Mesenteric fat pad (tissue), 1 donor: ENCODE measurements around the gene SYNDIG1. TPM values are rescaled to one million over a fixed set of nuclear protein-coding genes. Genes with fewer than 3 reads are reported as not detected.

Experiments
- DNase-seq: peaks from one replicate; pipeline ENCODE4 v3.0.0-alpha.2; 2020; ENCODE audit warnings: low spot score
- total RNA-seq: library from RNA; stranded (reverse); fragmentation: NEBNext Ultra II Directional; extraction: Animal tissue kit (Norgen Biotek cat#: 25700); gene quantifications from one replicate; pipeline ENCODE4 v1.2.1, GENCODE V29; 2021
- donor health status: DM: yes; HTN: yes; CAD: no.

SYNDIG1 gene
- total RNA-seq, 1 donor from 2014 or later = 0.77 TPM

DNA sequence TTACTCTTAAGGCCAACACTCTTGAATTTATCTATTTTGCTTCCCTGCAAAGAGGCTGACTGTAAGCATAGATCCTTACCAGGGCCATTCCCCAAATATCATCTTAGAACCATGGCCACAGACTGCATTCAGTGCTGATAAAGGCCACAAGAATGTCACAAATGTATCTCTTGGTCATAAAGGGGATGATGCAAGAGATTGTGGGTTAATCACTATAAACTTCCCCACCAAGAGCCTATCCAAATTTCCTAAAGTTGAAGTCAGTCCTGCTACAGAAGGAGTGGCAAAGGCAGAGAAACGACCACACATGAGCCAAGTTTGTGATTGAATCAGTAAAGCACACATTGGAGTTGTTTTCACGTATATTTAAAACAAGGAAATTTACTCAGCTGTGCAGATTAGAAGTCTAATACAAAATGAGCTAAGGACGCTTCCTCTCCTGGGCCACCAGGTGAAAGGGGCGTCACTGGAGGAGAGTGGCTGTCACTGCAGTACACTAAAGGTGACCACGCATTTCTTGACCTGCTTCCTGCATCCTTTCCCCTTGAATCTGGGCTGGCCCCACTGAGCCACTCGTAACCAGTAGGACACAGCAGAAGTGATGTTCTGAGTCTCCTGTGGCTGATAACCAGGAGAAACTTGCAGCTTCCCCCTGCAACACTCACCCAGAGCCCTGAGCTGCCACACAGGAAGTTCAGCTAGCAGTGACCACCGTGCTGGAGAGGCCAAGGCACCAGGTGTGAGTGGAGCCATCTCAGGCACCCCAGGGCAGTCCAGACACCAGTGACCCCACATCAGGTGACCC lies 181.9 kb downstream of the SYNDIG1 start:
- DNase-seq = no peak

DNA sequence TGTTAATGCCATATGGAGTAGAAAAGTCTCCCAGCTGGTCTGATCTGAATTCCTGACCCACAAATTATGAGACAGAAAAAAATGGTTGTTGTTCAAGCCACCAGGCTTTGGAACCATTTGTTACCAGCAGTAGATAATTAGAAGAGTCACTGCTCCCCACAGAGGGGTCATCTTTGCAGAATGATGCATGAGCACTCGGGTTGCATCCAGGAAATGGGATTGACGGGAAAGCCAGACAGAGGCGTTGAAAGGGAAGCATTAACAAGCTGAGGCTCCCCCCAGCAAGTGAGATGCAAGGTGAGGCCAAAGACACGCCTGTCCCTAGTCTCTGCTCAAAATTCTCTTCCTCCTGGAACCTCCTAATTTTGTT lies 182.5 kb downstream of the SYNDIG1 start:
- DNase-seq = no peak

DNA sequence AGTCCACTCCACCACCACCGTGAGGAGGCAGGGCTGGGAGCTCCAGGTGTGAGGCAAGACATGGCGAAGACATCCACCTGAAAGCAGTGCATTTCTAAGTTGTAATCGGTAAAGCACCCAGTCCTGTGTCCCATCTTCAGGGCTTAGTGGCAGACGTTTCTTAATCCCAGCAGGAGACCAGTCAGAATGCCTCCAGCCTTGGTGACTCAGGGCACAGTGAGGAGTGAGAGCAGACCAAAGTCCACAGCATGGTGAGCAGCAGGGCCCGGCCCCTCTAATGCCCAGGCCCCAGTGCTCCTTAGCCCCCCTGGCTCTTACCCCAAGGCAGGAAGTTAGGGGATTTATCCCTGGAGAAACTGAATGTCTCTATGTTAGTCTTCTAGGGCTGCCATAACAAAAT lies 183.9 kb downstream of the SYNDIG1 start:
- DNase-seq = no peak

DNA sequence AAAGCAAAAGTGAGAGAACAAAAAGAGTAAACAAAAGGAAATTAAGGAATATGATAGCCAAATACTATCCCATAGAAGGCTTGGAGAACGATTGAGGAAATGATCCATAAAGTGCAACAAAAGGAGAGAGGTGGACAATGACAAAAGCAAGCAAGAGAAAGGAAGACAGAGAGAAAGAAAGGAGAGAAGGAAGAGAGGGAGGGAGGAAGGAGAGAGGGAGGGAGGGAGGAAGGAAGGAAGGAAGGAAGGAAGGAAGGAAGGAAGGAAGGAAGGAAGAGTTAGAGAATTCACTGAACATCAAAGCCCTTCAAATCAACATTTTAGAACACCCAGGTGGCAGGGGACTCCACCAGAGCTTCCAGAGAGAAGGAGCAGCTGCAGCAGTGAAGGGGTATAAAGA lies 185.0 kb downstream of the SYNDIG1 start:
- no peak for DNase-seq

DNA sequence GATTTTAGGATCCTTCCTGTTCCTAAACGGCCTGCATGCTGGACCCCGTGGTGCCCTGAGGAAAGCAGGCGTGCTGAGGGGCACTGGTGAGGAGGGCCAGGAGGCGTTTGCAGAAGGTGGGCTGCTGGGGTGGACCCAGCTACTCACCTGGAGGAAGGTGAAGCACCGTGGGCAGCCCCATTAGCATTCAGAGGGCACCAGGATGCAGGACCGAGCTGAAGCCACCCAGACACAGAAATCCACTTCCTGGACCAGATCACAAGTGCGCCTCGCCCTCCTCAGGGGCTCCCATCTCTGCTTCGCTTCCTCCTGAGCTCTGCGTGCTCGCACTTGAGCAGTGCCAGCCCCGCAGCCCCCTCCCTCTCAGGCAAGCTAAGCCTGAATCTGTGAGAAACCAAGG lies 187.0 kb downstream of the SYNDIG1 start:
- DNase-seq = no peak

DNA sequence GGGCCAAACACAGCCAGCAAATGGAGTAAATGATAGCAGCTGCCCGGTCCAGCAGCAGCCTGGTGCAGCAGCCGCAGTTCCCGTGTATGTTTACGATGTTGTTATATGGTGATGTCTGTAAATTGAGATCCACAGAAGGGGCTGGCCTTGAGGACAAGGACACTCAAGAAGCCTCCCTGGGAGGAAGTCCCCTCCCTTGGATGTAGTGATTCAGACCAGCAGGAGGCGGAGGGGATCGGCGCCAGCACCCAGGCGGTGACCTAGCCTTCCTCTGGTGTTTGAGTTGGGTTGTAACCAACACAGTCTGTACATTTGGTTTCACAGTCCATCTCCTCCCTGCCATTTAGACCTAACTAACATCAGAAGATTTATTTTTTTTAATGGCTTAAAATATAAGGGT lies 187.8 kb downstream of the SYNDIG1 start:
- DNase-seq = no peak

DNA sequence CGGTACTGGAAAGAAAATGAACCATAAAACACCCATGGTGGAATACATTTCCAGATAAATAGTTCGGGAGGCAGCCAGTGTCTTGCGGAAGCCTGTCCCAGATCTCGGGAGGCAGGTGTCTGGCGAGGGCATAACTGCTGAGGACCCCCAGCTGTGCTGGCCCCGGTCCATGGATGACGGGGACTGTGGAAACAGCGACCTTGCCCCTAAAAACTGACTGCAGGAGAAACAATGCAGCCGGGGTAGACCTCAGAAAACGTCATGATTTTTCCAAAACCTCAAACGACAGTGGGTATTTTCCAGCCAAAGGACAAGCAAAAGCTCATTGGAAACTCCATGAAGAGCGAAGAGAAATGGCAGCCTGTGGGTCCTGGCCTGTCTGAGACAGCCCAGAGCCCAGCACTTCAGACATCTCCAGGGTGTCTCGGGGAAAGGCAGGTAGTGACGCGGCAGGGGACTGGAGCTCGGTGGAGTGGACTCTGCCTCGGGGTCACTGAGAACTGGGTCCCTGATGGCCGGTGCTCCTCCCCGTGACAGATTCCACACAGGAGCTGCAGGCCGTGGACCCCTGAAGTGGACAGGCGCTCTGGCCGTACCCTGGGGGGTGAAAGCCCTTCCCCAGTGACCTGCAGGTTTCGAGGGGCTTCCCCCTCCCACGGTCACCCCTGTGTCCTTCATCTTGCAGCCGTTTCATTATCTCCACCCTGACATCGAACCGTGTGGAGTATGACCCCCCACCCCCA lies 188.6 kb downstream of the SYNDIG1 start:
- DNase-seq = no peak

DNA sequence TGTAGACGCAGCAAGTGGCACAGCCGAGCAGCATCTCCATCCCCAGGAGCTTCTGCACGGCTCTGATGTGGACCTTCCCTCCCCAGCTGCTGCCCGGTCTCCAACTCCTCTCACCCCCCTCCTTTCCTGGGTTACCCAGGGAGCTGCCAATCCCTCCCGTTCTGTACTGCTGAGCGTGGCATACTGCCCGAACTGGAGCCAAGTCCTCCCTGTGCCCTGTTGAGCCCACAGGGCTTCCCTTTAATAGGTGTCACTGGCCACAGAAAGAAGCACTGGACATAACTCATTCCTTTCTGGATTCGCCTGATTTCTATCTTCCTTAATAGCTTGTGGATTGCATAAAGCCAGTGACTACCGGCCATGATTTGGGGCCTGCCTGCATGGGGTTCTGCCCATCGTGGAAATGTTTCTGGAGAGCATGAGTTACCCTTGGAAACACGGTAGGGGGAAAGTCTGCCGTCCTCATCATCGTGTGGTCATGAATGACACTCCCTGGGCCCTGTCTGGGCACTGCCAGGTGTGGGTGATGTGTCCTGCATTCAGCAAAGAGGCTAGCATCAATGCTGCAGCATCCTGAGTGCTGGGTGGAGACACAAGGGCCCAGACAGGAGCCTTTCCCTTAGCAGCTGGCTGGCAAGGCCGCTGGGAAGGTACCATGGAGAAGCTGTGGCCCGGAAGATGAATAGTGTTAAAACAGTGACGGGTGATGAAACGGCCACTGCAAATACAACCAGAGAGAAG lies 189.7 kb downstream of the SYNDIG1 start:
- DNase-seq = no peak

DNA sequence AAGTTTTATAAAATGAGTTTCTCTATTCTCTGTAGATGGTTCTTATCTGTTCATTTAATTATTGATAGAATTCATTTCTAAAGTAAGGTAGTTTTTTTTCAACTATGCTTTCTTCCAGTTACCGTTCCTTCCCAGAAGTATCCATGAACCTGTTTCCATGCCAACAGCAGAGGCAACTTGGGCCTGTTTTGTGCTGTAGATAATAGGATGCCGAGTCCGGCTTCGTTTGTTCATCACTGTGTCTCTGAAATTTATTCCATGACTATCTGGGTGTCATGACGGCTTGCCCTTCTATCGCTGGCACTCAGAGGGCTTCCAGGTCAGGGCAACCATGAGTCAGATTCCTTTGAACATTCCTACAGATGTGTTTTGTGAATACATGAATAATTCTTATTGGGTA lies 190.4 kb downstream of the SYNDIG1 start:
- DNase-seq = no peak

DNA sequence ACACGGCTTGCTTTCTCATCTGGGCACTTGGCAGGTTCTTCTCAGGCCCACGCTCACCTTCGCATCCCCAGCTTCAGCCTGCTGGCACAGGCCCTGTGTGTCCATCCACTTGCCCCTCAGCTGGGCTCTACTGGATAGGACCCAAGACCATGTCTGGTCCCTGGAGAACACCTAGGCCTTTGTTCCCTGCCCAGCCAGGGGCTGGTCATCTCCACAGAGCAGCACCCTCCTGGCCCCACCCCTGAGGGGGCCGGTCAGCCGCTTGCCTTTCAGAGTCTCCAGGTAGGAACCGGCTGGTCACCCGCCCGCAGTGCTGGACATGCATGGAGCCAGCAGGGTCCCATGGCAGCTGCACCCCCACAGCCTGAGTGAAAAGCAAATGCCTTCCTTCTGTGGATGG lies 191.2 kb downstream of the SYNDIG1 start:
- DNase-seq = no peak

DNA sequence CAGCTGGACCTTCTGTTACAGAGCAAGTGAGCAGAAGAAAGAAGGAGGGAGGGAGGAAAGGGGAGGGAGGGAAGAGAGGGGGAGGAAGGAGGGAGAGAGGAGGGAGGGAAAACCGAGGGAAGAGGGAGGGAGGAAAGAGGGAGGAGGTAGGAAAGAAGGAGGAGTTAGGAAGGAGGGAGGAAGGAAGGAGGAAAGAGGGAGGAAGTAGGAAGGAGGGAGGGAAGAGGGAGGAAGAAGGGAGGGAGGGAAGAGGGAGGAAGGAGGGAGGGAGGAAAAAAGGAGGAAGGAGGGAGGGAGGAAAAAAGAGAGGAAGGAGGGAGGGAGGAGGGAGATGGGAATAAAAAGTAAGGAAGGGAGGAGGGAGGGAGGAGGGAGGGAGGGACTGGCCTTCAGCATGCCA lies 191.8 kb downstream of the SYNDIG1 start:
- no peak for DNase-seq

DNA sequence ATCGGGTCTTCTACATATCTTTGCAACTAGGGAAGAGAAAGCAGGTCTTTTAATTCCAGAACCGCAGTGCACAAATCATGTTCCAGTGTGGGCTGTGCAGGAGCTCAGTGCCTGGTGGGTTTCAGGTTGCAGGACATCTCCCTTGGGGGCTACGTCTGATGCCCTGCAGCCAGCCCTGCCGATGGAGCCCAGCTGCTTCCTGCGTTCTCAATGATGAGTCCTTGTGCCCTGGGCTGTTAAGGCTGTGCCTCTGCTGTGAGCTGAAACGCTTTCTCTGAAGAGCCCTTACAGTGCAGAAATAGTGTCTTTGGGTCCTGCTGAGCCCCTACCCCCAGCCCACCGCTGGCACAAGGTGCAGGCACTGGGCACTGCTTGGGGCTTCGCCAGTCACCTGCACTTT lies 192.9 kb downstream of the SYNDIG1 start:
- no peak for DNase-seq

DNA sequence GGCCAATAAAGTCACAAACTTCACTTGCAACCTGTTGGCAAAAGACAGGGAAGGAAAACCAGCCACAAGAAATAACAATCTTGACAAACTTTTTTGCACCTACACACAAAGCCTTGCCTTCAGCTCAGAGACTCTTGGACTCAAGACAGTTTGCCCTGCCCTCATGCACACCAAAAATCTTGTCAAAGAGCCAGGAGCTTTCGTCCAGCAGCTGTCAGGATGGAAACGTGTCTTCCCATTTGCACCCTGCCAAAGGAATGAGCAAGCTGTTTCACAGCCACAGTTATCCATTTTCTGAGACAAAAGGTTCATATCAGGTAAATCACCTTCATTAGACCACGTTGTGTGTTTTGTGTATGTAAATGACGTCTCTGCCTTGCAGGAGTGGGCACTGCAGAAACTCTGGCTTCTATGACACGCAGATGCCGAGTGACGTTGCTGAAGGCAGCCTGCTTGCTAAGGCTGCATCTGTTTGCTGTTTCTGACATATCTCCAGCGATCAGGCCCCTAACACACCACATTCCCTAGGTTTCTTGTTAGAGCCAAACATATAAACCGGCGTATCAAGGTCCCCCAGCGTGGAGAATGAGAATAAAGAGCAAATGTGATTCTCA lies 193.4 kb downstream of the SYNDIG1 start:
- no peak for DNase-seq

DNA sequence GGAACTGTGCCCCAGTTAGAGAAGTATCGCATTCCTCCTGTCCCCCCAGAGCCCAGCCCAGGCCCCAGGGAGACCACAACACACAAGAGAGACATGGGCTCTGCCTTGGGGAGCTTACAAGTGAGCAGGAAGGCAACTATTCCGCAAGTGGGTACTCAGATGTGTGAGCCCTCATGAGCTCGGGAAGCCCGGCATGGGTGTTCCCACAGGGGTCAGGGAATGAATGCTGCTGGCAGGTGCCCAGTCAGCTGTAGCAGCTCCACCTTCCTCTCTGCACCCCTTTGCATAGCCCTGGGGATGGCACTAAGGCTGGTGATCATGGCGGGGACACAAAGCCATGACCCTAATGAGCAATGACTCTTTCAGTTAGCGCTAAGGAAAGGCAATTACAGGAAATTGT lies 194.1 kb downstream of the SYNDIG1 start:
- peak; percentile 83 for DNase-seq

DNA sequence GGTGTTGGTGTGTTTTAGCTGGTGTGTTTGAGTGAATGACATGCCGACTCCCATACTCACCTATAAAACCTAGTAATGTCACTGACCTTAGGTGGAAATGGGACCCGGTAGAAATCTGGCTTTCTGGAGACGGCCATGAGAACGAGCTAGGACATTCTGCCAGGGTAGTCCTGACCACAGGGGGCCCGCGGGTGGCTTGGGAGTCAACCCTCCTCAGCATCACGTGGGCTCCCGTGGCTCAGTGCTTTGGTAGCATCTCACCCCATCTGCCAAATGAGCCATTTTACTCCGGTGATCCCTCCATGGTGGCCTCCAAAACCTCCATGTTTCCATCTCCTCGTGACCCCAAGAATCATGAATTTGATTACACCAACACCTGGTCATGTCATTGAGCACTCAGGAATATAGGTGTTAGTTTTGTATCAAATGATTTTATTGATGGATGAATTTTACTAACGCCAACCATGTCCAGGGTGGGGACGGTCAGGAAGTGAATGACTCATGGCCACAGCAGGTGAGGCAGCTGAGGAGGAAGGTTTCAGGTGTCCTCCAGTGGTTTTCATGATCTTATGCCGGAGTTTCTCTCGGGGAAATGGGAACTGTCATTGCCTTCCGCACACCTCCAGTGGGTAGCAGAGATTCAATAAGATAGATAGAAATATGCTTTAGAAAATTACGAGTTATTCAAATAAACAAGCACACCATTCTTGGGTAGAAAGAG lies 195.0 kb downstream of the SYNDIG1 start:
- DNase-seq = peak; percentile 84

DNA sequence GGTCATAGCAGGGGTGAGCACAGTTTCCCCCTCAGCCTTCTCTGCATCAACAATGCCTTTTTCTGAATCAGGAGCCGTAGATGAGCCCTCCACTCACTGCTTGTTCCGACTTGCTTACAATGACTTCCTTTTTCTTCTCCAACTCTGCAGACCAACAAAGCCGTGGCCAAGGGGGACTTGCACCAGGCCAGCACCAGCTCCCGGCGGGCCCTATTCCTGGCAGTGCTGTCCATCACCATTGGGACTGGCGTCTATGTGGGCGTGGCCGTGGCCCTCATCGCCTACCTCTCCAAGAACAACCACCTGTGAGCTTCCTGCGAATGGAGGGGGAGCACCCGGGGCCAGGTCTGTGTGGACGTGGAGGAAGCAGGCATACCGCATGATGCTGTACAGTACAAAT lies 195.8 kb downstream of the SYNDIG1 start:
- peak; percentile 87 for DNase-seq

DNA sequence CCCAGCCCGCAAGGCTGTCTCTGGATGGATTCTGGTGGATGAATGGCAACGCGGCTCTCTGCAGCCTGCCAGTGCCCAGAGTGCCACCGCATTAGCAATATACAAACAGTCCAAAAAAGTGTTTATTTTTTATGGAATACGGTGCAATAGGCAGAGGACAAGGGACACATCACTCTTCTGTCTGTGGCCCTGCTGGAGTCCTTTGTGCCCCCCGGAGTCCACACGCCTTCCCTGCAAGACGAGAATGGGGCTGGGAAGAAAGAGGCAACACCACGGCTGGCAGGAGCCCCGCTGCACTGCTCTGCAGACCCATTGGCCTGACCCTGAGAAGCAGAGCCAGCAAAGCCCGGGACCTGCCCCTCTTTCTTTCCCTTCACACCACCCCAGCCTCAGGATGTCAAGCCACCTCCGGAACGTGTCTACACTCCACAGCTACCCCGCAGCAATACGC lies 196.3 kb downstream of the SYNDIG1 start:
- peak; percentile 81 for DNase-seq

DNA sequence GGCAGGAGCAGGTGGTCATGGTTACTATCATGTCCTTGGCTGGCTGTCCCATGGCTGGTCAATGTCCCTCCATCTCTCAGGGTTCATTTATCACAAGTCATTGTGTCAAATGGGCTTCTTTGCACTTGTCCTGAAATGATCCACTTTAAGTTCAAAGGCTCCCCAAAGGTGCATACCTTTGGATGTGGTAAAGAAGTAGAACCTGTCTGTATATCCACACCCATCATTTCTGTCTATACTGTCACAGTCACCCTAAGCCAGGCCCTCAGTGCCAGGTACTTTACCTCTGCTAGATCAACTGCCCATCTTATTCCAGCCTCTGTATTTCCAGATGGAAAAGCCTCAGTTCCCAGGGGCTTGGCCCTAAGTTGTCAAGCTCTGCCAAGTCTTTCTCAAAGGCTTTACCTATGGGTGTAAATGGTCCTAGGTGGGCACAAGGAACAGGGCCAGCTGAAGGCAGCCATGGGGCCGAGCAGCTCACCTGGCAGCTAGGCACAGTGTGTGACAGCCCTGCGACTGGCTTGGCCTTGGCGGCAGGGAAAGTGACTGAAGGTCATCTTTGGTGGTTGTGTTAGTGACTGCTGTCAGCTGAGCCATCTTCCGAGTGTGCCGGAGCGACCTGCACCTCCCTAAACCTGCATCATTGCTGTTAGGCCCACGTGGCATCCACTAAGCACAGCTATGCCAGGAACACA lies 198.4 kb downstream of the SYNDIG1 start:
- peak; percentile 82 for DNase-seq

DNA sequence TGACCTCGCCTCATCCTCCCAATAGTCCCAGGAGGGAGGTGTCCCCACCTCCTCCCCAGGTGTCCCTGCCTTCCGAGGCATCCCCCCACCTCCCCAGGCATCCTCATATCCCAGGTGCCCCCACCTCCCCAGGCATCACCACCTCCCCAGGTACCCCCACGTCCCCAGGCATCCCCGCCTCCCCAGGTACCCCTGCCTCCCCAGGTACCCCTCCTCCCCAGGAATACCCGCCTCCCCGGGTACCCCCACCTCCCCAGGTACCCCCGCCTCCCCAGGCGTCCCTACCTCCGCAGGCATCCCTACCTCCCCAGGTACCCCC lies 198.9 kb downstream of the SYNDIG1 start:
- peak; percentile 45 for DNase-seq

DNA sequence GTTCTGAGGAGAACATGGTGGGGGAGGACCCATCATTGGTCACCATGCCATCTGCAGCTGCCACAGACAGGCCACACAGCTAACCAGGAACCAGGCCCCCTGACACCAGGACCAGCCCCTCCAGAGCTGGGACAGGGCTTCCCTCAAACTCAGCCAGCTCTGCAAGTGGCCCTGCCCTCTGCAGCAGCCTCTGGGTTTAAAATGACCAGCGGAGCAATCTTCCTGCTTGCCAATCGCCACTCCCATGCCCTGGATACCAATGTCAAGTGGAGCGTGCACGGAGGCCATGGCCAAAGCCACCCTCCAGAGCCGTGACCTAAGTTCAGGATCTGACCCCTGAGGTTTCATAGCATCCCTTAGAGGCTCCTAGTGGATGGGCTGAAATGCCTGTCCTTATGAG lies 199.4 kb downstream of the SYNDIG1 start:
- DNase-seq = peak; percentile 74

DNA sequence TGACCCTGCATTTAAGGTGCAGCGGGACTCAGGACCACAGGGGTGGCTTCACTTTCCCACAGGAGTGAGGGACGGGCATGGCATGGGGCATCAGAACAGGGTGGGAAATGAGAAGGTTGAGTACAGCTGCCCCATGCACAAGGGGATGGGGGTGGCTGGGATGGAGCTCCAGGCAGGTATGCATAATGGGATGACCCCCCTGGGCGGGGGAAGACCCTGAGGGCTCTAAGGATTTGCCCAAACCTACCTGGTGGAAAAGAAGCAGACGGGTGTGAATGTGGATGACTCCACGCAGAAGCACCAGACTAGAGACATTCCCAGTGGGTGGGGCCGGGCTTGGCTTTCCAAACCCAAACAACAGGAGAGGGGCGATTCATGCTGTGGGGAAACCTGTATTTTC lies 200.3 kb downstream of the SYNDIG1 start:
- no peak for DNase-seq
